Urinary bladder (tissue), 2 donors: ENCODE results near the gene SLFN12. TPM values are rescaled to one million over a fixed set of nuclear protein-coding genes. Genes with fewer than 3 reads are reported as not detected.

Source experiments
- polyA plus RNA-seq: library from polyadenylated mRNA; stranded (reverse); fragments of 200-250 nt; gene quantifications from one replicate; pipeline ENCODE4 v1.2.3, GENCODE V29; 2013
- small RNA-seq: library from RNA; depleted of rRNA; stranded (forward); fragments of <200 nt; gene quantifications from one replicate; pipeline ENCODE3, GENCODE V24; 2014
- total RNA-seq: library from RNA; depleted of rRNA; stranded (reverse); fragments of >200 nt; gene quantifications from one replicate; pipeline ENCODE4 v1.2.3, GENCODE V29; 2014
- donor health status: healthy.

SLFN12 gene
- total and polyA plus RNA-seq, 2 donors, result 1.7 to 35.3 TPM

Small RNAs within 50 kb of the gene (small RNA-seq; reads per million reads assigned to genes)
- gene AC060766.3 (not detected), gene AC060766.5 (not detected)

Other genes with a start within 250 kb of the SLFN12 start
- gene SLC35G3, start 238.1 kb downstream of the SLFN12 start, total RNA-seq, result not detected
- gene SLC35G3, start 238.1 kb downstream of the SLFN12 start, polyA plus RNA-seq, result not detected
- 30.3 TPM for gene SLFN5, start 189.4 kb downstream of the SLFN12 start, total RNA-seq
- 12.6 TPM for gene SLFN5, start 189.4 kb downstream of the SLFN12 start, polyA plus RNA-seq
- 47.3 TPM for gene SLFN11, start 58.9 kb downstream of the SLFN12 start, total RNA-seq
- gene SLFN11, start 58.9 kb downstream of the SLFN12 start, polyA plus RNA-seq, result 6.7 TPM
- gene SLFN13, start 16.3 kb upstream of the SLFN12 start, total RNA-seq, result 9.5 TPM
- gene SLFN13, start 16.3 kb upstream of the SLFN12 start, polyA plus RNA-seq, result 2.1 TPM
- 3.6 TPM for gene SLFN12L, start 105.2 kb upstream of the SLFN12 start, total RNA-seq
- gene SLFN12L, start 105.2 kb upstream of the SLFN12 start, polyA plus RNA-seq, result 0.30 TPM
- 0.48 TPM for gene SLFN14, start 128.3 kb upstream of the SLFN12 start, total RNA-seq
- not detected for gene SLFN14, start 128.3 kb upstream of the SLFN12 start, polyA plus RNA-seq
- gene PEX12, start 146.1 kb upstream of the SLFN12 start, total RNA-seq, result 5.8 TPM
- 6.3 TPM for gene PEX12, start 146.1 kb upstream of the SLFN12 start, polyA plus RNA-seq
- gene AP2B1, start 154.8 kb upstream of the SLFN12 start, total RNA-seq, result 69.7 TPM
- gene AP2B1, start 154.8 kb upstream of the SLFN12 start, polyA plus RNA-seq, result 60.5 TPM